NCI-H226 (cell line): Measurements from ENCODE around the gene CCP110.

ENCODE experiments used
- DNase-seq: peaks from one replicate; pipeline ENCODE4 v3.0.0-alpha.2; 2015

The CCP110 gene

DNA sequence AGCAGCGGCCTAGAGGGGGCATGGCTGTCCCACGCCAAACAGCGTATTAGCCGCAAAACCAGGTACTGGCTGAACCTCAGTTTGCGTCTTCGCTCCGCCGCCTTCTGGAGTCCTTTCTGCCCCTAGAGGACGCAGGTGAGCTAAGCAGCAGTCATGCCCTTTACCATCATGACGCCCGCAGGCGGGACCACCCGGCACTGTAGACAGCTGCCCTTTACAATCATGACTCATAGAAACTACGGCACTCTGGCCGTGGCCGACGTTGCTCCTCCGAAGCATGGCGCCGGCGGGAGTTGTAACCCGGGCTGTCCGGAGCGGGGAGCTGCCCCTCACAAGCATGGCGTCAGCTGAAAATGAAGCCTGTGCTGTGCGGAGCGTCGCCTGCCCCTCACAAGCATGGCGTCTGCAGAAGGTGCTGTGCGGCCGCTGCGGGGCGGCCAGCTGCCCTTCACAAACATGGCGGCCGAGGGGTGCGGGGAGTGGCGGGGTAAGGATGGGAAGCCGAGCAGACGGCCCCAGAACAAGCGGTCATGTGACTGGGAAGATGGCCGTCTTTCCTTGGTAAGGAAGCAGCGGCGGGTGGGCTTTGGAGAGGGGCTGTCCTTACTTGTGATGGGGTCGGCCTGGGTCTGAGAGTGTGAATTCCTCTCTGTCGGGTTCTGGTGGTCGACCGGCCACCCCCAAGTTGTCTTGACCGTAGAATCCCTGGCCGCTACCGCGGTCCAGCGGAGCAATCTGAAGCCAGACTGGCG lies 31.6 kb downstream of the CCP110 start, which contains the start of gene VPS35L:
VPS35L (plus strand) TSS at position 518 of the 752 bp plus-strand sequence; CDS start at position 545, 27 bp downstream.
- DNase-seq, result peak; percentile 98

DNA sequence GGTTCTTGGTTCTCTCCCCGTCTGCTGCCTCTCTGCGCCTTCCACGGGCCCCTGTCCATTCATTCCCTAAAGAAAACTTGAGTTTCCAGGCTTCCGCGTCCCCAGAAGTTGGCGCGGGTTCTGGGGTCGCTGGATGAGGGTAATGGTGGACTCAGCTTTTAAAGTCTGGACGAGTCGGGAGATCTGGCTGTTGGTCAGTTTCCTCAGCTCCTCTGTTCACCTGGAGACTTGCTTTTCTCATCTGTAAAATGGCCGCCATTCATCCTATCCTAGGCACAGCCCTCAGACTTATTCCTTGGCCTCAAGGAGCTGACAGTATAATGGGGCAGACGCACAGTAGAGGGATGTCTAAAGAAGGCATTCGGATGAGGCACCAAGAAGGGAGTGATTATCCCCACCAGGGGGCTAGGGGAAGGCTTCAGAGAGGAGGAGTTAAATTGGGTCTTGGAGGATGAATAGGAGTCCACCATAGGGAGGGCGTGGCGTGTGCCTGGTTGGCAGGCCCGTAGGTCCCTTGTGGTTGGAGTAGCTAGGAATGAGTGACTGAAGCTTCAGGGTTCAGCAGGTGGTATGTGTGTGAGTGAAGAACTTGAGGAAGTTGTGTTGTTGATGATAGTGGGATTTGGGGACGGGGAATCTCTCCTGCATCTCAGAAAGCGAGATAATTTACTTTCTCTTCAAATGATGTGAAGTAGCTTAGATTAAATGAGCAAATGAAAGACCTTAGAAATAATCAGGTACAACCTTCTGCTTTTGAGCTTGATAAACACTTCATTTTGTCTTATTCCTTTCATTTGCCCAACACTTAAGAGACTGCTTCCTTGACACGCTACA lies 32.4 kb downstream of the CCP110 start:
- DNase-seq, result peak; percentile 7

DNA sequence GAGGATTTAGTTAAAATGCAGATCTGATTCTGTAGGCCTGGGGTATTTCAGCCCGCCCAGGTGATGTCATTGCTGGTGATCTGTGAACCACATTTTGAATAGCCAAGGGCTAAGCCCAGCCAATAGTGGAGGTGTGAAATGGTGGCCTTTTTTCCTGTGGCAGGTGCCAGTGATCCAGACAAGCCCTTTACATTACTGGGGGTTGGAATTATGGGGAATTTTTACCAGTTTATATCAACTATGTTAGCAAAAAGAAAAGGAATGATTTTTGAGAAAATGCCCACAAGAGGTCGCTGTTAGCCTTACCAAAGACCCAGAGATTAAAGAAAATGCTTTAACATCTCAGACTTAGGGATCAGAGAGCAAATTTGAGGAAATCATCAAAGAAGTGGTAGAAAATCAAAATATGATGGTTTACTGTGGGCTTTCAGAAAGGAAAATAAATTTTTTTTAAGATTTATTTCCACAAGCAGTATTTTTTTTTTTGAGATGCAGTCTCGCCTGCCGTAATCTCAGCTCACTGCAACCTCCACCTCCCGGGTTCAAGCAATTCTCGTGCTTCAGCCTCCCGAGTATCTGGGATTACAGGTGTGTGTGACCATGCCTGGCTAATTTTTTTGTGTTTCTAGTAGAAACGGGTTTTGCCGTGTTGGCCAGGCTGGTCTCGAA lies 35.6 kb downstream of the CCP110 start:
- no peak for DNase-seq

DNA sequence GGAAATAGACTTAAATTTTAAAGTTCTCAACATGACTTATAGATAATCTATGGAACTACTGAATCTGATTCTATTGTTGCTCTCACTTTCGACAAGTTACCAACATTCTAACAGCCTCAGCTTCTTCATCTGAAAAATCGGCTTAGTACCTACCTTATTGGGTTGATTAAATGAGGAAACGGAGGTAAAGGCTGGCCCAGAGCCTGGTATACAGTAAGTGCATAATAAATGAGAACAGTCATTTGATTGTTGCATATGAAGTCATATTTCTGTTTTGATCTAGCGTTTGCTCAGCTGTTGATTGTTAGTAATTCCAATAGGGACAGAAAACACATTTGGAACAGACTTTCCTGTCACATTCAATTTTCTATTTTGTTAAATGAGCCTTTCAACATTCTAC lies 36.3 kb downstream of the CCP110 start:
- no peak for DNase-seq

DNA sequence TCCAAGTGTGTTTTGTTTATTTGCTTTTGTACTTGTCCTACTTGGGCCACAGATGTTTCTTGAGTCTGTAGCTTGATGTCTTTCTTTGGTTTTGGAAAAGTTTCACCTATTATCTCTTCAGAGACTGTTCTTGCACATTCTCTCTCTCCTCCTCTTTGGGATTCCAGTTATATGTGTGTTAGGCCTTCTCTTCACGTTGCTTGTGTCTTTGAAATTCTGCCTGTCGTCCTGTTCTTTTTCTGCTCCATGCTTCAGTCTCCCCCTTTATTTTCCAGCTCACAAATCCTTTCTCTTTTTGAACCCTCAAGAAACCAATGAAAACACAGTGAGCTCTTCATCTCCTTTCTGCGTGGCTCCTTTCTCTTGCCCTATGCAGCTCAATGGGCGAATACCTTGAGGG lies 39.6 kb downstream of the CCP110 start:
- DNase-seq, result no peak

DNA sequence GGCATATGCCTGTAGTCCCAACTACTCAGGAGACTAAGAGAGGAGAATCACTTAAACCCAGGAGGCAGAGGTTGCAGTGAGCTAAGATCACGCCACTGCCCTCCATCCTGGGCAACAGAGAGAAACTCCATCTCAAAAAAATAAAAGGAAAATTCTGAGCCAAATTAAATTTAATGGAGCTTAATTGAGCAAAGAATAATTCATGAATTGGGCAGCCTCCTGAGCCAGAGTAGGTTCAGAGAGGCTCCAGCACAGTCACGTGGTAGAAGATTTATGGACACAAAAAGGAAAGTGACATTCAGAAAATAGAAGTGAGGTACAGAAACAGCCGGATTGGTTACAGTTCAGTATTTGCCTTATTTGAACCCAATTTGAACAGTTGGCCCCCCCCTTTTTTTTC lies 42.6 kb downstream of the CCP110 start:
- DNase-seq, result no peak

DNA sequence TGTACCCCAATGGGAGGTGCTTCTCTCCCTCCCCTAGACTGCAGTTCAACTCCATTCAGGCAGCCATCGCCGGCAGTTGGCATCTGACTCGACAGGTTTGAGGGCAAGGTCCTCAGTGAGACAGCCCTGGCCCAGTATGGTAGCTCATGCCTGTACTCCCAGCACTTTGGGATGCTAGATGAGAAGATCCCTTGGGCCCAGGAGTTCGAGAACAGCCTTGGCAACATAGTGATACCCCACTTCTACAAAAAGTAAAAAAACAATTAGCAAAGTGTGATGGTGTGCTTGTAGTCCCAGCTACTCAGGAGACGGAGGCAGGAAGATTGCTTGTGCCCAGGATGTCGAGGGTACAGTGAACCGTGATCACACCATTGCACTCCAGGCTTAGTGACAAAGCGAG lies 43.8 kb downstream of the CCP110 start:
- no peak for DNase-seq

DNA sequence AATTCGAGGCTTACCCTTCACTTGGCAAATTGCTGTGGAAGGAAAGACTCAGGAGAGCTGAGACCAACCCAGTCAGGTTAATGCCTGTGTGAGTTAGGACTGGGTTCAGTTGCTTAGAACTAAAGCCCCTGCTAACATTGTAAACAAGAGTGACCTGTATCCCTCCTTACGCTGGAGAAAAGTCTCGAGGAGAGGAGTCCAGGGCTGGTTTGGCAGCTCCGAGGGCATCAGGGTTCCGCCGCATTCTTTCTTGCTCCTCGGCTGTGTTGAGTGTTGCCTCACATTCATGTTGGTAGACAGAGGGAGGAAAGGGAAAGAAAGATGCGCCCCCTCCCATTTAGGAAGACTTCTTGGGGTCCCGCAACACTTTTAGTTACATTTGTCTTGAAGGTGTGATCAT lies 50.3 kb downstream of the CCP110 start:
- DNase-seq, result no peak

DNA sequence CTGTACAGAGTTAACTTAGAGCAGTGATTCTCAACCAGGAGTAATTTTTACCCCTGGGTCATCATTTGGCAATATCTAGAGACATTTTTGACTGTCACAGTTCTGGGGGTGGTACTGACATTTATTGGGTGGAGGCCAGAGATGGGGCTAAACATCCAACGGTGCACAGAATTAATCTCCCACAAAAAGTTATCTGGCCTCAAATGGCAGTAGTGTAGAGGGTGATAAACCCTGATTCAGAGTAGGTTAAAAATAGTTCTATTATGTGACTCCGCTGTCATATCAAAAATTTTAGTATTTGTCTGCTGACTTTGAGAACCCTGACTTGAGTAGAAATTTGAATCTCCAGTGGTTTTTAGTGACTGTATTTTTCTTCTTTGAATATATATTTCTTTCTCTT lies 50.9 kb downstream of the CCP110 start:
- no peak for DNase-seq

DNA sequence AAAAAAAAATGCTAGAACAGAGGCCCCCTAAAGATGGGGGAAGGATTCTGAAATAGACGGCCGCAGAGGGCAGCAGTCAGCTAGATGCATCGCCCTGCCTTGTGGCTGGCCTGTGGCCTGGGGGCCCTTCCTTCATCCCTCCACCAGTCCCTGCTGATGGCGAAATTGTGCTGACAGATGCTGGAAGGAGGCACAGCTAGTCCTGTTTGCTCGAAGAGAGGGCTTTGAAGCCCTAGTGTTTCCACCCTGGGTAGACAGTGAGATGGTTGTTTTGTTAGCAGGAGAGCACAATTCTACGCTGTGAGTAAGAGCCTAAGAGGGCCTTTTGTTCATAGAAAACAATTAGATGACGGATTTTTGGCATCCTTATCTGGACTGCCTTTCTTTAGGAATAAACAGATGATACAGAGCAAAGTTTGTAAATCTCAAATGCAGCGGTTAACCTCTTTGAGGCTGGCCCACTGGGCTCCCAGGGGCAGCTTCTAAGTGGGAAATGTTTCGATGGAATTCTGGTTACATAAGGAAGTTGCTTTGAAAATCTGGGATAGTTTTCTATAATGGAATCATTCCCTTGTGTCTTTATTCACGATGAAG lies 54.7 kb downstream of the CCP110 start:
- DNase-seq, result no peak

DNA sequence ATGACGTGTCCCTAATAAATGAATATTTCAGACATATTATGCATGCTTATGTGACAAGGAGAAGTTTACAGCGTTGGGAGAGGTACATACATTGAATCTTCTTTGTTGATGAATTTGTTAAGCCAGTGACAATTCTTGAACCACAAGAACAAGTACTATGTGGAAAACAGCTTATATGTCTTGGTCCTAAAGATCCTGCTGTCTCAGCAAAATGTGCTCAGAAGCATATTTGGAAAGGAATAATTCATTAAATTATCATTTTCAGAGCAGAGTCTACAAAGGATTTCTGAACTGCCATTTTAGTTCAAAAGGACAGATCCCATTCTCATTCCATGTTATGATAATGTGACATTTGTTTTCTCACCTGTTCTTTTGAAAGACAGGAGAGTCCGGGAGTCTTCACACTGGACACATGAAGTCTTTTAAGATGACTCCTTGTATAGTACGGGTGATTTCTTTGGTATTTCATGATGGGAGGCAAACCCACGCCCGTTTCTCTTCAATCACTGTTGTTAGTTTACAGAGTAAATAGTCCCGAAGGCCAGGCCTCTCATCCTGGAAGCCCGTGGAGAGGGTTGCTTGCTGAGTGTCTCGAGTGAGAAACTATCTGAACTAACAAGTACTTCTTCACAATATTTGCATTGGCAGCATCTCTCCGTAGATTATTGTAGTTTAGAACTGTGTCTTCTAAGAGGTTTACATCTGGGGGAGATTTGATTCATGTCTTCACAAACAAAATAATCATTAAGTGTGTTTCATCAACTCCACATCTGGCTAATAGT lies 58.5 kb downstream of the CCP110 start:
- no peak for DNase-seq

DNA sequence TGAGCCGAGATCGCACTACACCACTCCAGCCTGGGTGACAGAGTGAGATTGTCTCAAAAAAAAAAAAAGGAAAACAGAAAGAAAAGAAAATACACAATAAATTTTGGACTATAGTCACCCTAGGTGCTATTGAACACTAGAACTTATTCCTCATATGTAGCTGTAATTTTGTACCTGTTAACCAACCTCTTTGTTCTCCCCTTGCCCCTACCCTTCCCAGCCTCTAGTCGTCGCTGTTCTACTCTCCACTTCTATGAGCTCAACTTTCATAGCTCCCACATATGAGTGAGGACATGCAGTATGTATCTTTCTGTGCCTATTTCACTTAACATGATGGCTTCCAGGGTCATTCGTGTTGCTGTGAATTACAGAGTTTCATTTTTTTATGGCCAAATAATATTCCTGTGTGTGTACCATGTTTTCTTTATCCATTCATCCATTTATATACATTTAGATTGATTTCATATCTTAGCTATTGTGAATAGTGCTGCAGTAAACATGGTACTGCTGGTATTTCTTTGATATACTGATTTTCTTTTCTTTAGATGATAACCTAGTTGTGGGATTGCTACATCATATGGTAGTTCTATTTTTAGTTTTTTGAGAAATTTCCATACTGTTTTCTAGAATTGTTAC lies 60.0 kb downstream of the CCP110 start:
- peak; percentile 46 for DNase-seq

DNA sequence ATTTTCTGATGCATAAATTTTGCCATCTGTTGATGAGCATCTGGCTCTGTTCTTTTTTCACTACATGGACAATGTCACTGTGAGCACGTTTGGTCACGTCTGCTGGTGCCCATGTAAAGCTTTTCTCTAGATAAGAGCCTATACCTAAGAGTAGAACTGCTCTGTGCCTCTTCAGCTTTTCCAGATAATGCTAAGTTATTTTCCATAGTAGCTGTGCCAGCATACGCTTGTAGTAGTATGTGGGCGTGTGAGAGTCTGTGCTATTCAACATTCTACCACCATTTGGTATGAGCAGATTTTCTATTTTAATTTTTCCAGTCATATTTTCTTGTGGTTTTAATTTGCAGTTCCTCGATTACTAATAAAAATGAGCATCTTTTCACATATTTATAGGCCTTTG lies 64.9 kb downstream of the CCP110 start:
- no peak for DNase-seq

DNA sequence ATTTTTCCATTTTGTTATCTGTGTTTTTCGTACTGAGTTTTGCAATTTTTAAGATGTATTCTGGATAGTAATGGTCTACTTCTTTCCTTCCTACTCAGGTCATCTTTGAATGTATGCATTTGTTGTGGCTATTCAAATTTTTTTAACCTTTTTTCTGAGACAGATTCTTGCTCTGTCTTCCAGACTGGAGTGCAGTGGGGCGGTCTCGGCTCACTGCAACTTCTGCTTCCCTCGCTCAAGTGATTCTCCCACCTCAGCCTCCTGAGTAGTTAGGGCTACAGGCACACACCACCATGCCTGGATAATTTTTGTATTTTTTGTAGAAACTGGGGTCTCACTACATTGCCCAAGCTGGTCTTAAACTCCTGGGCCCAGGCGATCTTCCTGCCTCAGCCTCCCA lies 65.4 kb downstream of the CCP110 start:
- no peak for DNase-seq

DNA sequence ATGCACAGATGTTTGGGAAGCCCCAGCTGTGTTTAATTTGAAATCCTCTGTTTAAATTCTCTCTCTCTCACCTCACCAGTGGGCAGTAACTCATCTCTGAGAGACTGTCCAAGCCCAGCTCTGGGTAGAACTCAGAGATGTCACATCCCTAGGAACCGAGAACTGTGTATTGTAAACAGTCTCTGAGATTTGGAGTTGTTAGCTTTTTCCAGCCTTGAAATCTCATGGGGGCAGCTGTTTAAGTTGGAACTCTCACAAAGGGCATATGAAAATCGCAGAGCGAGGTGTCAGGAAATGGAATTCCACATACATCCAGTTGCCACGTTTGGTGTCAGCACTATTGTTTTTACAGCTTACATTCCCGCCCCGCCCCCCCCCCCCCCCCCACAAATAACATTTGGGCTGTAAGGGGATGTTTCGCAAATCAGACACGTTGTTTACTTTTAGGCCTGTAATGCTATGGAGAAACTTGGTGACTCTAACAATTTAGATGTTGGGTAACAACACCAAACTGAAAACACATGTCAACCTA lies 66.1 kb downstream of the CCP110 start:
- DNase-seq, result no peak

DNA sequence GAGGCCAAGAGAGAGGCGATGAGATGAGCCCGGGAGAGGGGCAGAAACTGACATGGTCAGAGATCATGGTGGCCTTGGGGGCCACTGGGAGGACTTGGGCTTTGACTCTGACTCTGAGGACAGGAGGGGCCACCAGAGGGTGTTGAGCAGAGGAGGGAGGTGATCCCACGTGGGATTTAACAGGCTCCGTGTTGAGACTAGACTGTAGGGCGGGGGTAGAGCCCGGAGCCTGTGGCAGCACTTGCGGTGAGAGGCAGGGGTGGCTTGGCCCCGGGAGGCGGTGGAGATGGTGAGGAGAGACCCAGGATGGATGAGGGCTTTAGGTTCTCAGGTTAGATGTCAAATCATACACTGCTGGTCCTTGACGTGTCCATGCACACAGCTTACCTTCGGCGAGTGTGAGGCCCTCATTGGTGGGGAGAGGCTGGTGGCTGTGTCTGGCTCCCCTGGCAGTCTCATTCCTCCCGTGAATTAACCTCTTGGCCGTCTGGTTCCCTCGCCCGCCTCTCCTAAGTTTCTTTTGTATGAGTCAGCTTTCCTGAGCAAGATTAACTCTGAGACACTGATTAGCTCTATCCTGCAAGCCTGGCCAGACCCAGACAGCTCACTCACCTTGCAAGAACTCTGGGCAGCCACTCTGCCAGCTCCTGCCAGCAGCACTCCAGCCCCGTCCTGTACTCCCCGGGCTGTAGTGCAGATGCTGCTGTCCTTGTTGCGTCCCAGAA lies 71.5 kb downstream of the CCP110 start:
- DNase-seq, result peak; percentile 97

DNA sequence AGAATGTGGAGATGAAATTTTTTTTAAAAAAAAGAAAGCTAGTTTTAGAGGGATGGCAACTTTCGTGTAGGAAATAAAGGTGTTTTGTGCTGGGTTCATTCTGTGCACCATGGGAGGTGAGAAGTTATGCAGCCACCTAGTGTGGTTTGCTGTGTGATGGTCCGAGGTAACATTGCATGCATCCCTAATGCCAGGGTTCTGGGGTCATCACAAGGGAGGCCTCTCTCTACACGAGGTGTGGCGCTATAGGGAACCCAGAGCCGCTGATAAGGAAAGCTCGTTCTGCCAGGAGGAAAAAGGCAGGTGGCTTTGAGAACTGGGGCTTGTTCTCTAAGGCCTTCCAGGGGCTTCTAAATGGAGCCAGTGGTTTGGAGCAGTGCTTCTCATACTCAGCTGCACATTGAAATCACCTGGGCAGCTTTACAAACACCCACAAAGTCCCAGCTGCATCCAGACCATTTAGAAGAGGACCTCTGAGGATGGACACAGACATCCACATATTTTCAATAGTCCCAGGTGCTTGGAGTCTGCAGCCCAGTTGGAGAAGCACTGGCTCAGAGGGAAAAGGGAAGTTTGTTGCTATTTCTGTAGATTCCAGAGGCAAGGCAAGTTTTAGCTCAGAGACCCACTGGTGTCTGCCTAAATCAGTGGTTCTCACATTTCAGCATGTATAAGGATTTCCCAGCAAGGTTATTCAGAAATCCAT lies 75.2 kb downstream of the CCP110 start:
- no peak for DNase-seq

DNA sequence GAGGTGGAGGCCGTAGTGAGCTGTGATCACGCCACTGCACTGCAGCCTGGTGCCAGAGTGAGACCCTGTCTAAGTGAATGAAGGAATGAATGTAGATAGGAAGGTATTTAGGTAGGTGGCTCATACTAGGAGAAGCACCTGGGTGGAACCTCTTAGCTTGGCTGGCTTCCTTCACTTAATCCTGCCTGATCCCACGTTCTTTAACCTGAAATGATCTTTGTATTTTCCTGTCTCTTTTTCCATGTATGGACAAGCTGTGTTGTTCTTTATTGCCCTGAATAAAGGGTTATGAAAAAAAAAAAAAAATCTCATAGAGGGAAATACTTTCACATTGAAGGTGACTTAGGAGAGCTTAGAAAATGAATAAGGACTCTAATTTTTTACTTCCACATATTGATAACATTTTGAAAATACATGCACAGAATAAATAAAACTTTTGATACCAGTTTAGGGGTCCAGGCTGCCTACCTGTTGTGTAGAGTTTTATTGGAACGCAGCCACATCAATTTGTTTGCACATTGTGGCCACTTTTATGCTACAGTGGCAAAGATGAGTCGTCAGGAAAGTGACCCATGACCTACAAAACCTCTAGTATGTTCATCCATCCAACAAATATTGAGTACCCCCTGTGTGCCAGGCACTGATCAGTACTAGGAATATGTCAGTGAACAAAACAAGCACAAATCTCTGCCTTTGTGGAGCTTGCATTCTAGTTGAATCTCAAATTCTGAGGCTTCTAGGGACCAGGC lies 76.4 kb downstream of the CCP110 start:
- no peak for DNase-seq
